HS-27A (cell line): Measurements from ENCODE around the gene ASRGL1.
A peak's percentile ranks its signal among the peaks of the same experiment; 100 is the strongest.
"Not testable (repeated sequence)": the region's sequence is repeated elsewhere in the genome, so short reads cannot be mapped to it uniquely, and the experiment has no call there.

ENCODE experiments used
- DNase-seq: peaks from one replicate; pipeline ENCODE4 v3.0.0-alpha.2; 2012; ENCODE audit warnings: low read depth, missing footprints

Gene ASRGL1

DNA sequence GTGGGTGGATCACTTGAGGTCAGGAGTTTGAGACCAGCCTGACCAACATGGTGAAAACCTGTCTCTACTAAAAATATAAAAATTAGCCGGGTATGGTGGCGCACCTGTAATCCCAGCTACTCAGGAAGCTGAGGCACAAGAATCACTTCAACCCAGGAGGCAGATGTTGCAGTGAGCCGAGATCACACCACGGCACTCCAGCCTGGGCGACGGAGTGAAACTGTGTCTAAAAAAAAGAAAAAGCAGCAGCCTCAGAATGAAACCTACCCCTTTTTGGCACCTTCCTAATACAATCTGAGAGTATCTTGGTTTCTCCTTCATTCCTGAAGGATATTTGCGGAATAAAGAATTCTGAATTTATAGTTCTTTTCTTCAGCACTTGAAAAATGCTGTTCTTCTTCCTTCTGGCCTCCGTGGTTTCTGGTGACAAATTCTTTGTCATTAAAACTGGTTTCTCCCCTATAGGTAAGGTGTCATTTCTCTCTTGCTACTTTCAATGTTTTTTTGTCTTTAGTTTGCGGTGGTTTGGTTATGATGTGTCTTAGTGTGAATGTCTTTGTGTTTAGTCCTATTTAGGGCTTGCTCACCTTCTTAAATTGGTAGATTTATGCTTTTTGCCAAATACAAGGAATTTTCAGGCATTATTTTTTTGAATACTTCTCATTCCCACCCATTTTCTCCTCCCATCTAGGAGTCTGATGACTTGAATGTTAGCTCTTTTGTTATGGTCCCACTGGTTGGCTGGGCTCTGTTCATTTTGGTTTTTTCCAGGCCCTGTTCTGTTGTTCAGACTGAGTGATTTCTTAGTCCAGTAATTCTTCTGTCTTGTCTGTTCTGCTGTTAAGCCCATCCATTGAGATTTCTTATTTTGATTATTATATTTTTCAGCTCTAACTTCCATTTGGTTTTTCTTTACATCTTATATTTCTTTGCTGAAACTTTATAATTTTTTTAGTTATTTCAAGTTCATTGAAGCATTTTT, 15.4 kb downstream of the ASRGL1 start:
- no peak for DNase-seq

DNA sequence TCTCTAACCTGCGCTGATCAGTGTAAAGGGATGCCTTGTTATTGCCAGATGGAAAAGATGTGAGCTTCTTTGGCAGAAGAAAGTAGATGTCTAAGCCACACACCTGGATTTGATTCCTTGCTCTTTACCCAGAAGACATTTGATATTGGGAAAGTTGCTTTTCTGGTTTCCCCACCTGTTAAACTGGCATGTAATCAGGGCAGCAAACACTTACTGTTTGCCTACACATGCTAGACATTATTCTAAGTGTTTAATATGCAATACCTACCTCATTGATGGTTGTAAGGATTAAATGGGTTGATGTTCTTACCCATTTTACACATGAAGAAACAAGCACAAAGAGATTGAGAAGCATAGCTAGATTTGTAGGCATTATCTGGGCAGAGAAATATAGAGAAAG, 16.6 kb downstream of the ASRGL1 start:
- DNase-seq = no peak

DNA sequence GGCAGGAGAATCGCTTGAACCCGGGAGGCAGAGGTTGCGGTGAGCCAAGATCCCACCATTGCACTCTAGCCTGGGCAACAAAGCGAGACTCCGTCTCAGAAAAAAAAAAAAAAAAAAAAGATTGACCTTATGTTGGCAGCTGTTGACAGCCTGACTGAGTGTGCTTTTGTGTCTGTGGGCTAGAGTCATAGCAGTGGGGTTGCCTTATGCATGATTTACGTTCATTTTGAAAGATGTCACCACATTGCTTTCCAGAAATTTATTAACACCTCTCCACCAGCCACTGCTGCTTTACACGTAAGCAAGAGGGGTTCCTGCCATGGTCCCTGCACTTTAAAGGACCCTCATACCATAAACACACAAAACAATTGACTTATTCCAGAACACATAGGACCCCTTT, 21.0 kb downstream of the ASRGL1 start:
- DNase-seq = no peak

DNA sequence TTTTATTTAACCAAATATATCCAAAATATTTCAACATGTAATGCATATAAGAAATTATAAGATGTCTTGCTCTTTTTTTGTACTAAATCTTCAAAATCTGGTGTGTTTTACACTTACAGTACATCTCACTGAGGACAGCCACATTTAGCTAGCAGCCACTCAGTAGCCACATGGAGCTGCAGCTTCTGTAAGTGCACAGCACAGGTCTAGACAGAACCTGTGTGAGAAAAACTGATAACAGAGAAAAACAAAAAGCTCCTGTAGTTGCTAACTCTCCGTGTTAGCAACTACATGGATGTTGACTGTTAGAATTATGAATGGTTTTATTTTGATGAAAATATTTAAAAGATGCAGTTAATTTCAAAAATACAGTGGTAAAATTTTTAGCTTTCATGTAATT, 22.2 kb downstream of the ASRGL1 start:
- DNase-seq = no peak

DNA sequence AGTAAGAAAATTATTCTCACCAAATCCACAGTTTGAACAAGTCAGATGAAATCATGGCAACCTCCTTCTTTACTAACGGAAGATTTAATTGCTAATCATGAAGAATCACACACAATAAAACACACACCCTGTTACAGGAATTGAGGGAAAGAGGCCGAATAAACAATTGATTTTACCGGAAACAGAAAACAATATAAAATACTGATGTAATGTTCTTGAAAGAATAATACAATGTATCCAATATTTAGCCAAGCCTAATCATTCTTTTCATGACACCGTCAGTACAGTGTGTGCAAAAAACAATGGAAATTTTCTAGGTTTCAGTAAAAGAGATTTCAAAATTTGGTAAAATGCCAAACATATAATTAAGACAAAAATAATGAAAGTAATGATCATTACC, 23.4 kb downstream of the ASRGL1 start:
- DNase-seq = no peak

DNA sequence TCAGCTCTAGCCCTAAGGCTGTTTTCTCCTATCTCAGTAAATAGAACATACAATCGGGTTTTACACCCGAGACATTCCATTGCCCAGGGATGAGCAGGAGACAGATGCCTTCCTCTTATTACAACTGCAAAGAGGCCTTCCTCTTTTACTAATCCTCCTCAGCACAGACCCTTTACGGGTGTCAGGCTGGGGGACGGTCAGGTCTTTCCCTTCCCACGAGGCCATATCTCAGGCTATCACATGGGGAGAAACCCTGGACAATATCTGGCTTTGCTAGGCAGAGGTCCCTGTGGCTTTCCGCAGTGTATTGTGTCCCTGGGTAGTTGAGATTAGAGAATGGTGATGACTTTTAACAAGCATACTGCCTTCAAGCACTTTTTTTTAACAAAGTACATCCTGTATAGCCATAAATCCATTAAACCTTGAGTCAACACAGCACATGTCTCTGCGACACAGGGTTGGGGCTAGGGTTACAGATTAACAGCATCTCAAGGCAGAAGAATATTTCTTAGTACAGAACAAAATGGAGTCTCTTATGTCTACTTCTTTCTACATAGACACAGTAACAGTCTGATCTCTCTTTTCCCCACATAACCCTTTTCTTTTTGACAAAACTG, 31.7 kb downstream of the ASRGL1 start:
- DNase-seq = not testable (repeated sequence)

DNA sequence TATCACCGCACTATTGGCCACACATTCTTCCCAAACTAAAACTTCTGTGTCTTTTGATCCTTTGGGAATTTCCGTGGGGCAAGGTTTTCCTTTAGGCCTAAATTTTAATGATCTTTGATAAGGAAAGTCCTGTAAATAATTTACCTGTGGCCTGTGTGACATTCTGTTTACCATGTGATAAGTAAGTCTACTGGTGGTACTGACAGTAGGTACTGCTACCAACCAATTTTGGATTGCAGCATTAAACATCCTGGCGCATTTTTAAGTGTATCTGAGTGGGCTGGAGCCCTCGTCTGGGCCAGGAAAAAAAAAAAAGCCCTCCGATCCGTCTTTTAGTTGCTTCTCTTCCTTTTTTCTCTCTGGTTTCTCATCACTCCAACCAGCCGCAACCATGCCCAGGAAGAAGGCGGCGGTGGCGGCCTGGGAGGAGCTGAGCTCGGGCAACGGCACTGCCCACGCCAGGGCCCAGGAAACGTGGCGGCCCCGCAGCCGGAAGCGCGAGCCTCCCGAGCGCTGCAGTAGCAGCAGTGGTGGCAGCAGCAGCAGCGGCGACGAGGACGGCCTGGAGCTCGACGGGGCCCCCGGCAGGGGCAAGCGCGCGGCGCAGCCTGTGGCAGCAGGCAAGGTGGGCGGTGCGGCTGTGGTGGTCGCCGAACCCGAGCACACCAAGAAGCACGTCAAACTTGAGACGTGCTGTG, 33.6 kb downstream of the ASRGL1 start:
- no peak for DNase-seq

DNA sequence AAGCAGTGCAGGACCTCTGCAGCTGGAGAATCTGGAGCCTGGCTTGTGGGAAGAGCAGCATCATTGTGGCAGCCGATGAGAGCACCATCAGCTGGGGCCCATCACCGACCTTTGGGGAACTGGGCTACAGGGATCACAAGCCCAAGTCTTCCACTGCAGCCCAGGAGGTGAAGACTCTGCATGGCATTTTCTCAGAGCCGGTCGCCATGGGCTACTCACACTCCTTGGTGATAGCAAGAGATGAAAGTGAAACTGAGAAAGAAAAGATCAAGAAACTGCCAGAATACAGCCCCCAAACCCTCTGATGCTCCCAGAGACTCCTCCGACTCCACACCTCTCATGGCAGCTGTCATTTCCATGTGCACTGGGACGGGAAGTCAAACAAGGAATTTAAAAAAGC, 35.6 kb downstream of the ASRGL1 start:
- DNase-seq = no peak

DNA sequence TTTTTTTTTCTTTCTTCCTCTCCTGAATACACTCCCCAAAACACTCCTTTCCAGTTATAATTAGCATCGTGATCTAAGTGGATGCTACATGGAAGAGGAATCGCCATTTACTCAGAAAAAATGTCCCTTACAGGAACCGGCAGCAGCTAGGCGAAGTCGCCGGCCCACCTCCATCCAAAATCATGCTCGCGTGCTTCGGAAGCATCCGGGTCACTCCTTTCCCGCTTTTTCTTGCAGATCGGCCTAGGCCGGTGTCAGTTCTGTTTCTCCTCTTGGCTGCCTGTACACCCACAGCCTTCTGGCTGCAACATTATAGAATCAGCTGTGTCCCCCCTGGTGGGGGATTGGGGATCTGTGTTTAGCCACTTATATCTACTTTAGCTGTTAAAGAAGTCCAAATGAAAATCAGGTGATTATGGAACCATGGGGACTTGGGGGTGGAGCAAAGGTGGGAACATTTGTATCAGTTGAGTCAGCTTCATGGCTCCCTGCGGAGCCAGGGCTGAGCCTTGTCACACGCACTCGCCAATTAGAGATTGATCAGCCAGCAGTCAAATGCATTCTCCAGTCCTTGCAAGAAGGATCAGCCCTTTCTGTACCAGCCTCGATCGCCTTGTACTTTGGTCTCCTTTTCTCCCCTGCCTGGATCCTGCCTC, 36.3 kb downstream of the ASRGL1 start:
- no peak for DNase-seq

DNA sequence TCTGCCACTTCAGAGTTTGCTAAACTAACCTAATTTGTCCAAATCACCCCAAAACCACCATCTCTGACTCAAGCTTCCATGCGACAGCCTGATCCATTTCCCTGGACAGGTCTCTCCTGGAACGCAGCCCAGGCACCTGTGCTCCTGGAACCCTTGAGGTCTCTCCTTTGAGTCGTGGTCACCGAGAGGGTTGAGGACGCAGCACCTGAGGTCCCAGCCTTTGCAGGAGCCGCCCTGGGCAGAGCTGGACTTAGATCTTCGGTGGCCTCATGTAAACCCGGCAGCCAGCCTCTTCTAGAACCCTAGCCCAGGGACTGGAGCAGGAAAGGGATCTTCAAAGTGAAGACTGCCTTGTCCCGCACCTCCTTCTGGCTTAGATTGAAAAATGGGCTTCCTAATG, 37.6 kb downstream of the ASRGL1 start:
- no peak for DNase-seq

DNA sequence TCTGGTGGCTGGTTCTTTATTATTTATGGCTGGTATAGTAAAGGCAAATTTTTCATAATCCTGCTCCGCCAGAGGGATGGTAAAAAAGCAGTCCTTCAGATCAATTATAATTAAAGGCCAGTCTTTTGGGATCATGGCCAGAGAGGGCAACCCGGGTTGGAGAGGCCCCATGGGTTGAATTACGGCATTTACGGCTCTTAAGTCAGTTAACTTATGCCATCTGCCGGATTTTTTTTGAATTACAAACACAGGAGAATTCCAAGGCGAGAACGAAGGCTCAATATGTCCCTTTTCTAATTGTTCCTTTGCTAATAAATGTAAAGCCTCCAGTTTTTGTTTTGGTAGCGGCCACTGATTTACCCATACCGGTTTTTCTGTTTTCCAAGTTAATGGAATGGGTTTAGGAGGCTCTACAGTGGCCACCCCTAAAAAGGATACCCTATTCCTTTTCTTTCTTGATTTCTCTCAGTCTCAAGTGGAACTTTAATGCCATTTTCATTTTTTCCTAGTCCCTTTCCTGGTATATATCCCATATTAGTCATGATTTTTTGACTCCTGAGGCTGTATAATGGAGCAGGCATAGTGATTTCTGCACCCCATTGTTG, 41.3 kb downstream of the ASRGL1 start:
- DNase-seq = not testable (repeated sequence)

DNA sequence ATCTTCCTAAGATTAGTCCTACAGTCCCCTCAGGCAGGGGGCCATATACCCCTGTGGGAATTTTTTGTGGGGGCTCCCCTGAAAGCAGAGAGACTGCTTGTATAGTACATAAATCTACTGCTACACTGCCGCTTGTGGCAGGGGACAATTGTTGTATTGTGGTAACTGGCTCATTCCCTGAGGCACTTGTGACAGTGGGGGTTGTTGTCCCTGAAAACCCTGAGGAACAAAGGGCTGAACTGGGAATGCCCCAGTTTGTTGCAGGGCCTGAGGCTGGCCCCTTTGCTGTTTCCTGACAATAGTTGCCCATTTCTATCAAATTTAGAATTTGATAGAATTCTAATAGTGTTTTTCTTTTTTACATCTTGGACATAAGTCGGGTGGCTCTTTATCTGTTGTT, 42.3 kb downstream of the ASRGL1 start:
- not testable (repeated sequence) for DNase-seq

DNA sequence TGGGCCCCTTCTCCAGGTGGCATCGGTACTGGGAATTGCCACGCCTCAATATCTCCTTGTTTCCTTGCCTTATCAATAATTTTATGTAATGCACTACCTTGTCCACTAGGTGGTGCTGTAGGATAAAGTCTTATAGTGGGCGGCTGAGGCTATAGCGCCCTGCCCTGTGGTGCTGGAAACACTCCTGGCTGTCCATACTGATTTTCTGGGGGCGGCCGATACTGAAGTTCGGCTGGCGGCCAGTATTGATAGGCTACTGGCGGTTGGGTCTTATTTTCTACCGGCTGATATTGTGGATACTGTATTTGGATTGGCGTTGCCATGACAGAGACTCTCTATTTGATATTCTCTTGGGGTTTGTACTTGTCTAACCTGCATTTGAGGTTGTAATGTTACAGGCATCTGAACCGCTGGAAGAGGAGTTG, 43.6 kb downstream of the ASRGL1 start:
- DNase-seq = peak; percentile 60

DNA sequence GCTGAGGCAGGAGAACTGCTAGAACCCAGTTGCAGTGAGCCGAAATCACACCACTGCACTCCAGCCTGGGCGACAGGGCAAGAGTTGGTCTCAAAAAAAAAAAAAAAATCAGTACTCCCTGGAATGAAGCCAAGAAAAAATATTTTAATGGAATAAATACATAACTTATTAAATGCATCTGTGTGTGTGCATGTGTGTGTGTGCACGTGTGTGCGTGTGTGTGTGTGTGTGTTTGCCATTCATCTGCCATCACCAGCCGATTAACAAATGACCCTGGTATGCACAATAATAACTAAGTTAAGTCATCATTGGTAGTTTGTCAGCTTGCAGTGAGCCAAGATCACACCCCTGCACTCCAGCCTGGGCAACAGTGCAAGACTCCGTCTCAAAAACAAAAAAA, 46.6 kb downstream of the ASRGL1 start:
- no peak for DNase-seq

DNA sequence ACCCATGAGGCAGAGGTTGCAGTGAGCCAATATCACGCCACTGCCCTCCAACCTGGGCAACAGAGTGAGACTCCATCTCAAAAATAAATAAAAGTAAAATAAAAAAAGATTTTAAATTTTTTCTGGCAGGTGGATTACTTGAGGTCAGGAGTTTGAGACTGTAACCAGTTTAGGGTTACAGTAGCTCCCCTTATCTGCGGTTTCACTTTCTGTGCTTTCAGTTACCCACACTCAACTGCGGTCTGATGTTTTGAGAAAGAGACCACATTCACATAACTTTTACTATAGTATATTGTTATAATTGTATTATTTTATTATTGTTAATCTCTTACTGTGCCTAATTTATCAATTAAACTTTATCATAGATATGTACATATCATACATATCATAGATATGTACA, 48.8 kb downstream of the ASRGL1 start:
- DNase-seq = not testable (repeated sequence)

DNA sequence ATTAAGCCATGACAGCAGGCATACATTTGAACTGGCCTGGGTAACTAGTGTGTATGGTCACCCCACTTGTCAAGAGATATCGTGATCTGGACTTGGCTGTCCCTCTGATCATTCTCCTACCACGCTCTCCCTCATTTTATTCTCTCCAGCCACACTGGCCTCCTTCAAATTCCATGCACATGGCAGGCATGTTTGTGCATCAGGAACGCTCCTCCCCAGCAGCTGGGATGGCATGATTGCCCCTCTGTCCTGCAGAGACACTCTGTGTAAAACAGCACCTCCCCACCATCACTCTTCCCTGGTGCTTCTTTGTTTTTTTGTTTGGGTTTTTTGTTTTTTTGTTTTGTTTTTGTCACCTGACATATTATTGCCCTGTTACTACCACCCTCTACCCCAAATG, 50.1 kb downstream of the ASRGL1 start:
- no peak for DNase-seq

DNA sequence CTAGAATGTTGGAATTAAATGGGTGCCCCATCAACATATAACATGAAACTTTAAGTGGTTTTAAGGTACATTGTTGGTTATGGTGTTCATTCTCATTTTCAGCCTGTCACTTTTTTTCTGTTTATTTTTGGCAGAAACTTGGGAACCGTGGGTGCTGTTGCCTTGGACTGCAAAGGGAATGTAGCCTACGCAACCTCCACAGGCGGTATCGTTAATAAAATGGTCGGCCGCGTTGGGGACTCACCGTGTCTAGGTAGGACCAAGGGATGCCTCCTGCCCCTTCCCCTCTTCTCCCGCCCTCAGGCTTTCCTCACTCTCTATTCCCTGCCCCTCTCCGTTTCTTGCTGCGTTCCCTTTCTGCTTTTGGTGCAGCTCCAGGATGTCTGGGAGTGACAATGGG, 51.8 kb downstream of the ASRGL1 start:
- no peak for DNase-seq

DNA sequence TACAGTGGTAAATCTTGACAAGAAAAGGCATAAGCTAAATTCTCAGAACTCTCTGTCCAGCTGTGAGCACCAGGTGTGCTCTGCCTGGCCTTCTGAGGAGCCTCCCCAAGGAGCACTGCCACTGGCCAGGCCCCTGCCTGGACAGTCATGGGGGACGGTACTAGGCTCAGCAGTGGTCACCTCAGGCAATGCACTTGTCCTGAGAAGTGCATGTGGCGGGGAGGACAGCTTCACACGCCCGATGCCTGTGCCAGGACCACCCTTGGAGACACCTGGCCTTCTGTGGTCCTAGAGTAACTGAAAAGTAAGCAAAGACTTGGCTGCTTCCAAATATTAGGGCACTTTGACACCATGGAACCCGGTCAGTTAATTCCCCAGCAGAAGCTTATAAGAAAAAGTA, 53.0 kb downstream of the ASRGL1 start:
- DNase-seq = no peak

DNA sequence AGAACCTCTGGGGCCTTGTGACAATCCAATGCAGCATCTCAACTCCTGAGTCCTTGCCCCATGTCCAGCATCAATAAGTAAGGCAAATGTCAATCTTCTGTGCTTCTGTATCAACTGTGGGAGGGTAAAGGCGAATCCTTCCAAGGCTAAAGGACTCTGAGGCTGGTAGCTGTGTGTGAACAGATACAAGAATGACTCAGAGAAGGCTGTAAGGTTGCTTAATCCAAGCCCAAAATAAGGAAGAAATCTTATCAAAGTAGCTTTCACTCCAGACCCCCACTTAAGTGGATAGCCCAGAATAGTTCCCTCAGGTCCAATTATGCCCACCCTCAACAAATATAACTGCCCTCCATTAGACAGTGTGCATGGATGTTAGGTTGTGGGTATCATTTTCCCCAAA, 53.5 kb downstream of the ASRGL1 start:
- no peak for DNase-seq

DNA sequence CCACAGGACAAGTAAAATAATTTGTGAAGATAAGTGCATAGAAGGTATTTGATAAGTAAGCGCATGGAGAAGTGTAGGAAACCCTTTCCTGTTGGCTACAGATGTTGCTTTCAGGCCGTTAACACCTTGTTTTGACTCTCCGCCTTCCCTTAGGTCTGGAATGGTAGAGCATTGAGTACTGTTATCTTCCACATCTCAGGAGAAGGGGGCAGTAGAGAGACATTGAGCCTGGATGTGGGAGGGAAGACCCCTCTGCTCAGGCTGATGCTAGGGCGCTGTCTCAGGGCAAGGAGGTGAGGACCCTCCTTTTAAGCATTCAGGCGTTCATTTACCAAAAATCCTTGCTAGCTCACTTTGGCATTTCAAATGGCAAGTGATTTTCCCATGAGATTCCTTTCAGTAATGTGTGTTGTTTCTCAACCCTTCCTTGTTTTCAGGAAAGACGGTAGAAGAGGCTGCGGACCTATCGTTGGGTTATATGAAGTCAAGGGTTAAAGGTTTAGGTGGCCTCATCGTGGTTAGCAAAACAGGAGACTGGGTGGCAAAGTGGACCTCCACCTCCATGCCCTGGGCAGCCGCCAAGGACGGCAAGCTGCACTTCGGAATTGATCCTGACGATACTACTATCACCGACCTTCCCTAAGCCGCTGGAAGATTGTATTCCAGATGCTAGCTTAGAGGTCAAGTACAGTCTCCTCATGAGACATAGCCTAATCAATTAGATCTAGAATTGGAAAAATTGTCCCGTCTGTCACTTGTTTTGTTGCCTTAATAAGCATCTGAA, 54.6 kb downstream of the ASRGL1 start:
- no peak for DNase-seq

DNA sequence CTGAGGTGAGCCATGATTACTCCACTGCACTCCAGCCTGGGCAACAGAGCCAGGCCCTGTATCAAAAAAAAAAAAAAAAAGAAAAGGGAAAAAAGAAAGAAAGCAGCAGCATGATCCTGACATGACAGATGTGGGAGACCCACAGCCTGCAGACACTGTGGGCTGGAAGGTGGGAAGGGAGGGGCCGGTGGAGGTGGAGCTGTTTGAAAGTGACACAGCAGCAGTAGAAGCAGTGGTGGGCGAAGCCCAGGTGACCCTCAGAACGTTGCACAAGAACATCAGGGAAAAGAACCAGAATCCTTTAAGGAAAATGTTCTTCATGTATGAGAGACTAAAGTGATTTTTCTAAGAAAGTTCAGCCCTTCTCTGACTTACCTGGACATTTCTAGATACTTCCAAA, 55.3 kb downstream of the ASRGL1 start:
- no peak for DNase-seq
